Measurements from ENCODE around the gene CHRNA3. TPM values are rescaled to one million over a fixed set of nuclear protein-coding genes. Genes with fewer than 3 reads are reported as not detected.
A peak's percentile ranks its signal among the peaks of the same experiment; 100 is the strongest.
"Not testable (repeated sequence)": the region's sequence is repeated elsewhere in the genome, so short reads cannot be mapped to it uniquely, and the experiment has no call there.

The CHRNA3 gene
- total and polyA plus RNA-seq, 5 experiments from 2014 or later = not detected

- peaks cover 13 to 21% (median 17%) of the 10 kb centered on the region in 4 donors for H3K4me1 Mint-ChIP-seq
- no peaks in the 10 kb centered on the region for H3K9me3 Mint-ChIP-seq
- no peak for ATAC-seq
- no peak for DNase-seq
- POLR2A ChIA-PET = no interaction called here
- peaks cover 4 to 28% (median 14%) of the 10 kb centered on the region in 5 donors for H3K27me3 Mint-ChIP-seq
- peak overlapping the region in 1 of 10 donors; percentile 6 for H3K27ac Mint-ChIP-seq
- H3K4me3 Mint-ChIP-seq = no peak overlapping the region
- peaks cover 0 to 9% (median 0%) of the 10 kb centered on the region in 3 donors for H3K36me3 Mint-ChIP-seq
Observed at GRCh38 chr15:78561490-78561889, 59.3 kb downstream of the CHRNA3 start.

- ATAC-seq, H3K36me3 Mint-ChIP-seq, H3K4me3 Mint-ChIP-seq, POLR2A ChIA-PET, H3K27ac Mint-ChIP-seq, DNase-seq, H3K9me3 Mint-ChIP-seq: not testable (repeated sequence)
- H3K27me3 Mint-ChIP-seq = peaks cover 0 to 22% (median 8%) of the 10 kb centered on the region in 5 donors
- H3K4me1 Mint-ChIP-seq = peaks cover 6 to 11% (median 9%) of the 10 kb centered on the region in 4 donors
Observed at GRCh38 chr15:78560201-78560600, 60.6 kb downstream of the CHRNA3 start.

GRCh38 chr15:78552597-78552996 lies 68.2 kb downstream of the CHRNA3 start:
- Mint-ChIP-seq H3K36me3 (peaks cover 6 to 45% (median 7%) of the 10 kb centered on the region in 3 donors), H3K4me1 (no peaks in the 10 kb centered on the region), H3K9me3 (no peaks in the 10 kb centered on the region), H3K27me3 (peaks cover 0 to 2% (median 0%) of the 10 kb centered on the region in 5 donors), H3K27ac (peak overlapping the region in 2 of 10 donors; percentile 12 to 61), H3K4me3 (no peak overlapping the region)
- POLR2A ChIA-PET = no interaction called here
- ATAC-seq = no peak
- DNase-seq = no peak

GRCh38 chr15:78551902-78552301 lies 68.9 kb downstream of the CHRNA3 start:
- Mint-ChIP-seq H3K4me3 (no peak overlapping the region), H3K27me3 (no peaks in the 10 kb centered on the region), H3K36me3 (peaks cover 6 to 52% (median 7%) of the 10 kb centered on the region in 3 donors), H3K9me3 (no peaks in the 10 kb centered on the region), H3K27ac (peak overlapping the region in 1 of 10 donors; percentile 67), H3K4me1 (no peaks in the 10 kb centered on the region)
- DNase-seq (no peak), ATAC-seq (no peak)
- POLR2A ChIA-PET = no interaction called here

- Mint-ChIP-seq H3K36me3 (peaks cover 7 to 60% (median 8%) of the 10 kb centered on the region in 3 donors), H3K4me3 (no peak overlapping the region), H3K27ac (no peak overlapping the region), H3K9me3 (no peaks in the 10 kb centered on the region), H3K27me3 (no peaks in the 10 kb centered on the region), H3K4me1 (no peaks in the 10 kb centered on the region)
- POLR2A ChIA-PET = no interaction called here
- no peak for ATAC-seq
- DNase-seq = no peak
Observed at GRCh38 chr15:78550815-78551214, 70.0 kb downstream of the CHRNA3 start.

- H3K27me3 Mint-ChIP-seq = no peaks in the 10 kb centered on the region
- POLR2A ChIA-PET = no interaction called here
- DNase-seq = no peak
- H3K9me3 Mint-ChIP-seq = no peaks in the 10 kb centered on the region
- peaks cover 7 to 66% (median 12%) of the 10 kb centered on the region in 3 donors for H3K36me3 Mint-ChIP-seq
- peak overlapping the region in 3 of 10 donors; percentile 10 to 60 (median 55) for H3K27ac Mint-ChIP-seq
- H3K4me1 Mint-ChIP-seq = peaks cover 0 to 4% (median 0%) of the 10 kb centered on the region in 4 donors
- no peak overlapping the region for H3K4me3 Mint-ChIP-seq
- no peak for ATAC-seq
Observed at GRCh38 chr15:78550194-78550593, 70.6 kb downstream of the CHRNA3 start.

Other genes starting within 250 kb of the CHRNA3 start
- gene IREB2, start 182.8 kb downstream of the CHRNA3 start, total RNA-seq = 10 to 100 TPM; 68.6 to 77.4 TPM
- 10 to 100 TPM; 15.7 to 23.1 (median 16.6) TPM for gene IREB2, start 182.8 kb downstream of the CHRNA3 start, polyA plus RNA-seq
- gene HYKK, start 113.4 kb downstream of the CHRNA3 start, total RNA-seq = 1 to 10 TPM; 3.6 to 3.8 TPM
- gene HYKK, start 113.4 kb downstream of the CHRNA3 start, polyA plus RNA-seq = 1 to 10 TPM; 3.0 to 5.9 (median 4.1) TPM
- gene PSMA4, start 80.6 kb downstream of the CHRNA3 start, total RNA-seq = 10 to 100 TPM; 87.0 to 92.5 TPM
- gene PSMA4, start 80.6 kb downstream of the CHRNA3 start, polyA plus RNA-seq = 100 to 1,000 TPM; 170 to 218 (median 190) TPM
- 1 to 10 TPM; 1.3 TPM for gene CHRNA5, start 55.5 kb downstream of the CHRNA3 start, total RNA-seq
- under 1 TPM in 2 of 3 donors, not detected in 1; 0.34 to 0.47 TPM for gene CHRNA5, start 55.5 kb downstream of the CHRNA3 start, polyA plus RNA-seq
- gene CHRNB4, start 20.2 kb upstream of the CHRNA3 start, total RNA-seq = not detected
- not detected for gene CHRNB4, start 20.2 kb upstream of the CHRNA3 start, polyA plus RNA-seq
- under 1 TPM; 0.16 to 0.31 TPM for gene ADAMTS7, start 190.5 kb upstream of the CHRNA3 start, total RNA-seq
- gene ADAMTS7, start 190.5 kb upstream of the CHRNA3 start, polyA plus RNA-seq = not detected

All from naive thymus-derived CD8-positive, alpha-beta T cell (primary cell).